Brain microvascular endothelial cell (primary cell): ENCODE measurements around the gene ITIH3.

ENCODE experiments used
- DNase-seq: peaks from one replicate; pipeline ENCODE4 v3.0.0-alpha.2; 2020
- H3K27ac ChIP-seq: fragments of 250-450 bp; sonication (Bioruptor Pico); 2 replicates; pipeline ENCODE4 v1.5.1; 2020; ENCODE audit warnings: mild to moderate bottlenecking, moderate library complexity
- H3K27me3 ChIP-seq: fragments of 250-450 bp; sonication (Bioruptor Pico); replicated peaks from 2 replicates; pipeline ENCODE4 v1.5.1; 2020; ENCODE audit warnings: mild to moderate bottlenecking
- H3K36me3 ChIP-seq: fragments of 250-450 bp; sonication (Bioruptor Pico); replicated peaks from 2 replicates; pipeline ENCODE4 v1.5.1; 2020; ENCODE audit warnings: mild to moderate bottlenecking
- H3K4me3 ChIP-seq: 2 replicates; pipeline ENCODE4 v1.5.1; 2011; ENCODE audit warnings: low read depth, mild to moderate bottlenecking, control low read depth, low read length, moderate library complexity
- in situ Hi-C: cut with HindIII; loops from 2 replicates; pipeline ENCODE4 v1.10.0; 2017; ENCODE audit warnings: low sequenced_read_pairs, low pct_ligation_motif_present
- TF ChIP-seq, protein P1 (sequence below): IDR thresholded peaks from 2 replicates; pipeline ENCODE4 v1.5.1; 2011; ENCODE audit warnings: low read depth, mild to moderate bottlenecking, moderate library complexity, low read length, control low read depth, inconsistent platforms; ENCODE audit errors: missing control alignments

Gene ITIH3

DNA sequence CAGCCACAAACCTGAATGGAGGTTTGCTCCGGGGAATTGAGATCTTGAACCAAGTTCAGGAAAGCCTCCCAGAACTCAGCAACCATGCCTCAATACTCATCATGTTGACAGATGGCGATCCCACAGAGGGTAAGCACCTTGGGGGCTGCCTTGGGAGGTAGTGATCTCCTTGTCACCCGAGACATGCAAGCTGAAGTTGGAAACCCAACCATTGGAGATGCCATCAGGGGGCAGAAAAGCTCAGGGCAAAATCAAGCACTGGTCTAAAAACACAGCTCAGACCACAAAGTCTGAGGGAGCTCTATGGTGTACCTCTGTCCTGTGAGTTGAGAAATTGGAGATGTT is 11.4 kb upstream of the ITIH3 start:
- TF ChIP-seq, protein P1, sequence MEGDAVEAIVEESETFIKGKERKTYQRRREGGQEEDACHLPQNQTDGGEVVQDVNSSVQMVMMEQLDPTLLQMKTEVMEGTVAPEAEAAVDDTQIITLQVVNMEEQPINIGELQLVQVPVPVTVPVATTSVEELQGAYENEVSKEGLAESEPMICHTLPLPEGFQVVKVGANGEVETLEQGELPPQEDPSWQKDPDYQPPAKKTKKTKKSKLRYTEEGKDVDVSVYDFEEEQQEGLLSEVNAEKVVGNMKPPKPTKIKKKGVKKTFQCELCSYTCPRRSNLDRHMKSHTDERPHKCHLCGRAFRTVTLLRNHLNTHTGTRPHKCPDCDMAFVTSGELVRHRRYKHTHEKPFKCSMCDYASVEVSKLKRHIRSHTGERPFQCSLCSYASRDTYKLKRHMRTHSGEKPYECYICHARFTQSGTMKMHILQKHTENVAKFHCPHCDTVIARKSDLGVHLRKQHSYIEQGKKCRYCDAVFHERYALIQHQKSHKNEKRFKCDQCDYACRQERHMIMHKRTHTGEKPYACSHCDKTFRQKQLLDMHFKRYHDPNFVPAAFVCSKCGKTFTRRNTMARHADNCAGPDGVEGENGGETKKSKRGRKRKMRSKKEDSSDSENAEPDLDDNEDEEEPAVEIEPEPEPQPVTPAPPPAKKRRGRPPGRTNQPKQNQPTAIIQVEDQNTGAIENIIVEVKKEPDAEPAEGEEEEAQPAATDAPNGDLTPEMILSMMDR, result no peak
- H3K4me3 ChIP-seq, result no peak overlapping the region
- H3K27me3 ChIP-seq, result peaks cover 4% of the 10 kb centered on the region
- H3K27ac ChIP-seq, result no peak overlapping the region
- in situ Hi-C loops, result no loop called here
- no peaks in the 10 kb centered on the region for H3K36me3 ChIP-seq
- no peak for DNase-seq

DNA sequence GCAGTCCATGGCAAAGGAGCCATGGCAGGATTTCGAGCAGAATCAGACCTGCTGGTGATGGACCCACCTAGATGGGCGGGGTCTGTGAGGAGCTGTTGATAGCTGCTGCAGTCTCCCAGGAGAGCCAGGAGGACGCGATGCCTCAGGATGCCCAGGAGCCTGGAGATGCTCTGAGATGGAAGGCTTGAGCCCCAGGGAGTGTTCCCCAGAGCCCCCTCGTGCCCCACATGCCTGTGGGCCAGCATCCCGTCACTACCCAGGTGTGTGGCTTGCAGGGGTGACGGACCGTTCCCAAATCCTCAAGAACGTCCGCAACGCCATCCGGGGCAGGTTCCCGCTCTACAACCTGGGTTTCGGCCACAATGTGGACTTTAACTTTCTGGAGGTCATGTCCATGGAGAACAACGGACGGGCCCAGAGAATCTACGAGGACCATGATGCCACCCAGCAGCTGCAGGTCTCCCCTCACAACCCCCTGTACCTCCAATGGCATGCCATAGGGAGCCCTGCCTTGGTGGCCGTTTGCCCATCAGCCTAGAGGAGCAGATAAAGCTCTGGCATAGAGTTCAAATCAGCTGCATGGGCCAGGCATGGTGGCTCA is 10.5 kb upstream of the ITIH3 start:
- Histone ChIP-seq H3K27me3 (peaks cover 4% of the 10 kb centered on the region), H3K27ac (no peak overlapping the region), H3K36me3 (no peaks in the 10 kb centered on the region), H3K4me3 (no peak overlapping the region)
- TF ChIP-seq, protein P1, result no peak
- no peak for DNase-seq
- in situ Hi-C loops, result no loop called here

DNA sequence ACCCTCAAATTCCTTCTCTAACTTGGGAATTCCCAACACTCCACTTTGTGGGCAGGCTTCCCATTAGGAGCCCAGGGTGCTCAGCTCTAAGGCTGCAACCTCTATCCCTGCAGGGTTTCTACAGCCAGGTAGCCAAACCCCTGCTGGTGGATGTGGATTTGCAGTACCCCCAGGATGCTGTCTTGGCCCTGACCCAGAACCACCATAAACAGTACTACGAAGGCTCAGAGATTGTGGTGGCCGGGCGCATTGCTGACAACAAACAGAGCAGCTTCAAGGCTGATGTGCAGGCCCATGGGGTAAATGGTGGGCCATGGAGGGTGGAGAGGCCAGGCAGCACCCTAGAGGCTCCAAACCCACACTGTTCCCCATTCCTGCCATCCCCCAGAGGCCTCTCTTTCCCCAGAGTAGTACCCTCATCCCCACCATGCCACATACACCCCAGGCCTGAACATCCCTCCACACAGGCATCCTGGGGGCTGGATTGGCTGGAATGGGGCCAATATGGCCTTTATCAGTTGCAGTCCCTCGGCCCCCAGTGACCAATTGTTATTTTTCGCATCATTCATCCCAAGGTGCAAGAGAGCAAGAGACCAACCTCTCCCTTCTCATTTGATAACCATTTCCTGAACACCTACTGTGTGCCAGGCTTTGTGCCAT is 9.5 kb upstream of the ITIH3 start:
- TF ChIP-seq, protein P1, result no peak
- Histone ChIP-seq H3K27ac (no peak overlapping the region), H3K4me3 (no peak overlapping the region), H3K27me3 (peaks cover 4% of the 10 kb centered on the region), H3K36me3 (no peaks in the 10 kb centered on the region)
- no peak for DNase-seq
- in situ Hi-C loops, result no loop called here

DNA sequence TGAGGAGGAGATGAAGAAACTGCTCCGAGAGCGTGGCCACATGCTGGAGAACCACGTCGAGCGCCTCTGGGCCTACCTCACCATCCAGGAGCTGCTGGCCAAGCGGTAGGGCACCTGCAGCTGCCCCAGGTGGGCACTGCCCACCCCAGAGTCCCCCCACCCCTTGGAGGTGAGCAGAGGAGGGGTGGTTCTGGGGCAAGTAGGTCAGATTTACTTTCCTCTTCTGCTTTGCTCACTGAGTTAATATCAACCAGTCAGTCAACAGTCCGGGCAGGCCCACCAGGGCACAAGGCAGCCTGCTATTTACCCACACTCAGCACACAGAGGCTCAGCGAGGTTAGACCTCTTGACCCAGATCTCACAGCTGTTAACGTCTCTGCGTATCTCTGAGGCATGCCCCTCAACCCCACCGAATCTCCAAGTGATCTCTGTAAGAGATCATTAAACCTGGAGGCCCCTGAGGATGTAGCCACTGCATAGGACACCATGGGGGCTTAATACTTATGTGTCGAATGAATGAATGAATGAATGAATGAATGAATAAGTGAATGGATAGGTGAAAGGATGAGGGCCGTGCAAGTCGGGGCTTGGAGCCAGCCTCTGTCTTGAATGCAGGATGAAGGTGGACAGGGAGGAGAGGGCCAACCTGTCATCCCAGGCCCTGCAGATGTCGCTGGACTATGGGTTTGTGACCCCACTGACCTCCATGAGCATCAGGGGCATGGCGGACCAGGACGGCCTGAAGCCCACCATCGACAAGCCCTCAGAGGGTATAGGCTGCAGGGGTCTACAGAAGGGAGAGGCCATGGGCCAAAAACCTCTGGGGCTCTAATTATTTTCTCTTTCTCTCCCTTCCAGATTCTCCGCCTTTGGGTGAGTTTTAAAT is 8.0 kb upstream of the ITIH3 start:
- Histone ChIP-seq H3K27me3 (peaks cover 4% of the 10 kb centered on the region), H3K36me3 (no peaks in the 10 kb centered on the region), H3K4me3 (no peak overlapping the region), H3K27ac (no peak overlapping the region)
- TF ChIP-seq, protein P1, result no peak
- in situ Hi-C loops, result no loop called here
- DNase-seq, result no peak

DNA sequence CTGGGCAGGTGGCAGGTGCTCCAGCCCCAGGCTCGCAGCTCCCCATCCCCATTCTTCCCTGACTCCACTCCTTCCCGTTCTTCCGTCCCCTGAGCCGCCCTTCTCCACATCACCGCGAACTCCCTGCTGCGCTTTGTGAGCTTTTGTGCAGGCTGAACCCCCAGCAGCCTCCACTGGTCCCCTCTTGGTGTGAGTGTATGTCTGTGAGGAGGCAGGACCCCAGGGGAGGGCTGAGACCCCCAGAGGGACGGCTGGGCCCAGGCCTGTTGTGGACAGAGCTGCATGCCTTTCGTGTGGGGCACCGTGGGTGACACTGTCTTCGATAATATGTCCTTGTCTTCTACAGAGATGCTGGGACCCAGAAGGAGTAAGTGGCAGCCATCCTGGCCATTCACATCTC is 7.3 kb upstream of the ITIH3 start:
- DNase-seq, result no peak
- H3K36me3 ChIP-seq, result no peaks in the 10 kb centered on the region
- H3K27me3 ChIP-seq, result no peaks in the 10 kb centered on the region
- TF ChIP-seq, protein P1, result no peak
- H3K27ac ChIP-seq, result no peak overlapping the region
- in situ Hi-C loops, result no loop called here
- H3K4me3 ChIP-seq, result no peak overlapping the region
